DLD1 (cell line): Measurements from ENCODE around the gene PLA2G4E.

Experiments
- in situ Hi-C: cut with HindIII; loops from 2 replicates; pipeline ENCODE4 v1.10.0; 2017; ENCODE audit warnings: low sequenced_read_pairs

PLA2G4E gene

GRCh38 chr15:41958002-41958420 is 62.8 kb downstream of the PLA2G4E start:
- in situ Hi-C loops: no loop called here

- in situ Hi-C loops: no loop called here
These were observed 63.6 kb downstream of the PLA2G4E start for GRCh38 chr15:41957021-41957897.

GRCh38 chr15:41955807-41956525 is 64.9 kb downstream of the PLA2G4E start:
- in situ Hi-C loops: no loop called here

- in situ Hi-C loops: no loop called here
These were observed 65.7 kb downstream of the PLA2G4E start for GRCh38 chr15:41955100-41955499.

- in situ Hi-C loops: no loop called here
These were observed 66.8 kb downstream of the PLA2G4E start for GRCh38 chr15:41954036-41954435.

GRCh38 chr15:41952013-41952563 is 68.8 kb downstream of the PLA2G4E start:
- in situ Hi-C loops: no loop called here

- in situ Hi-C loops: no loop called here
These were observed 69.3 kb downstream of the PLA2G4E start for GRCh38 chr15:41951571-41951970.

- in situ Hi-C loops: no loop called here
These were observed 70.4 kb downstream of the PLA2G4E start for GRCh38 chr15:41950489-41950888.

GRCh38 chr15:41950127-41950483 is 70.7 kb downstream of the PLA2G4E start:
- in situ Hi-C loops: no loop called here

- in situ Hi-C loops: no loop called here
These were observed 71.3 kb downstream of the PLA2G4E start for GRCh38 chr15:41949401-41950126.

- in situ Hi-C loops: no loop called here
These were observed 72.4 kb downstream of the PLA2G4E start for GRCh38 chr15:41948490-41948889.

GRCh38 chr15:41946970-41947369 is 73.9 kb downstream of the PLA2G4E start:
- in situ Hi-C loops: no loop called here

GRCh38 chr15:41945731-41946130 is 75.1 kb downstream of the PLA2G4E start:
- in situ Hi-C loops: no loop called here

GRCh38 chr15:41945221-41945620 is 75.6 kb downstream of the PLA2G4E start:
- in situ Hi-C loops: no loop called here

GRCh38 chr15:41944313-41944940 is 76.4 kb downstream of the PLA2G4E start:
- in situ Hi-C loops: no loop called here

- in situ Hi-C loops: no loop called here
These were observed 77.1 kb downstream of the PLA2G4E start for GRCh38 chr15:41943543-41944312.

GRCh38 chr15:41942886-41943285 is 78.0 kb downstream of the PLA2G4E start:
- in situ Hi-C loops: no loop called here

- in situ Hi-C loops: no loop called here
These were observed 79.0 kb downstream of the PLA2G4E start for GRCh38 chr15:41941644-41942415.

- in situ Hi-C loops: no loop called here
These were observed 80.4 kb downstream of the PLA2G4E start for GRCh38 chr15:41940441-41940857.
